A549 treated with Hydrocortisone at 1 μM for 4 hours (cell line): ENCODE measurements around the gene SPDL1. TPM values are rescaled to one million over a fixed set of nuclear protein-coding genes. Genes with fewer than 3 reads are reported as not detected.

Experiments used
- total RNA-seq: library from RNA; stranded (reverse); fragments of 200-300 nt; extraction: Qiagen RNA extraction; gene quantifications from 5 replicates; pipeline ENCODE4 v1.2.3, GENCODE V29; 2022

Gene SPDL1, protein sequence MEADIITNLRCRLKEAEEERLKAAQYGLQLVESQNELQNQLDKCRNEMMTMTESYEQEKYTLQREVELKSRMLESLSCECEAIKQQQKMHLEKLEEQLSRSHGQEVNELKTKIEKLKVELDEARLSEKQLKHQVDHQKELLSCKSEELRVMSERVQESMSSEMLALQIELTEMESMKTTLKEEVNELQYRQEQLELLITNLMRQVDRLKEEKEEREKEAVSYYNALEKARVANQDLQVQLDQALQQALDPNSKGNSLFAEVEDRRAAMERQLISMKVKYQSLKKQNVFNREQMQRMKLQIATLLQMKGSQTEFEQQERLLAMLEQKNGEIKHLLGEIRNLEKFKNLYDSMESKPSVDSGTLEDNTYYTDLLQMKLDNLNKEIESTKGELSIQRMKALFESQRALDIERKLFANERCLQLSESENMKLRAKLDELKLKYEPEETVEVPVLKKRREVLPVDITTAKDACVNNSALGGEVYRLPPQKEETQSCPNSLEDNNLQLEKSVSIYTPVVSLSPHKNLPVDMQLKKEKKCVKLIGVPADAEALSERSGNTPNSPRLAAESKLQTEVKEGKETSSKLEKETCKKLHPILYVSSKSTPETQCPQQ
- 49.5 to 82.6 TPM (median 55.2 TPM) in 5 replicates for total RNA-seq

DNA sequence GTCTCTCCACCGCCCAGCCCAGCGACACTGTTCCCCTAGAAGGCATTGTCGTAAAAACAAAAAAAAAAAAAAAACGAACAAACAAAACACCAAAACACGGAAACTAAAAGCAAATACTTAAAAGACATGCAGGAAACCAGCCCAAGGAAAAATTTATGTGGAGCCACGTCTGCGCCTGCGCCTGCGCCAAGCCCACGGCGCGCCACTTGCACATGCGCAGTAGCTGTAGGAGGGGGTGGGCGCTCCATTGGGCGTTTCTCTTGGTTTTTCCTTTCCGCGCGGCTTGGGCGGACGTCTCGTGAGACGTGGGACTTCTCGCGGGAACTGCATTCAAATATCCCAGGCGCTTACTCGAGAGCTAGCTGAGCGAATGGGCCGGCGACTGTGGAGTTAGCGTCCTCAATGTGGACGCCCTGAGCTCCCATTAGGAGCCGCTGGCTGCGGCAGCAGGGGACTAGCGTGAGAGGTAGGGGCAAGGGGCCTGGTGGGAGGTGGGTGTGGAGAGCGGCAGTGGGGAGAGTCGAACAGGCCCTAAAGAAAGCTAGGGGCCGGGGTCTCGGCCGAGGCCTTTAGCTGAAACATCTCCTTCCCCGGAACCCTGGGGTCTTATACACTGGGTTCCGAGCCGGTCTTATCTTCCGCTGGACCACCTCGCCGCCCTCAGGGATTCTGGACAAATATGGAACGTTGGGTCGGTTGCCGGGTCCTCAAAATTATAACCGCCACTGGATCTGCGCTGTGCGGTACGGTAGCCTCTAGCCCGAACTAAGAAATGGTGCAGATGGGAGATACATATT is at the start of gene SPDL1:
TSS of gene SPDL1 (plus strand) at position 350 of the 797 bp plus-strand sequence. CDS start 4,644 bp downstream, outside the sequence.

DNA sequence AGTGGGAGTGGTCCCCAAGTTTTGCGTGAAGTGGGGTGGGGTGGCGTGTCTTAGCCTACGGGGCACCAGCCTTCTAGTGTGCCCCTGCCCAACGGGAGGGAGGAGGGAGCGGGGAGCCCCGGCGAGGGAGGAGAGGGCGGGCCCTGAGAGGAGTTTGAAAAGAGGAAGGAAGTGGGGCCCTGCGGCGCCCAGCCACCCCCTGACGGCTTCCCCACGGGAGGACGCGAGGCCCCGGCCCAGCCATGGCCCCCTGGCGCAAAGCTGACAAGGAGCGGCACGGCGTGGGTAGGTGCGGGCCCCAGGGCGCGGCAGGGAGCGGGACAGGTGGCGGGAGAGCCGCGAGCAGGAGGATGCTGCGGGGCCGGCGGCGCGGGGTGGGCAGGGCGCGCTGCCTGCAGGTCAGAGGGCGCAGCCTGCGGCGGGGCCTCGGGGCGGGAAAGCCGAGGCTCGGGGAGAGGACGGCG is 53.5 kb downstream of the SPDL1 start, which contains the start of gene DOCK2:
TSS of gene DOCK2 (plus strand) at position 191 of the 464 bp plus-strand sequence. CDS start at position 243, 52 bp downstream.

Other genes with a start within 250 kb of the SPDL1 start
- gene DOCK2, start 53.5 kb downstream of the SPDL1 start, total RNA-seq, result 2.0 to 4.5 TPM (median 2.4 TPM) in 5 replicates